ENCODE measurements around the gene LRP5.
A peak's percentile ranks its signal among the peaks of the same experiment; 100 is the strongest.
"Not testable (repeated sequence)": the region's sequence is repeated elsewhere in the genome, so short reads cannot be mapped to it uniquely, and the experiment has no call there.

Gene LRP5

DNA sequence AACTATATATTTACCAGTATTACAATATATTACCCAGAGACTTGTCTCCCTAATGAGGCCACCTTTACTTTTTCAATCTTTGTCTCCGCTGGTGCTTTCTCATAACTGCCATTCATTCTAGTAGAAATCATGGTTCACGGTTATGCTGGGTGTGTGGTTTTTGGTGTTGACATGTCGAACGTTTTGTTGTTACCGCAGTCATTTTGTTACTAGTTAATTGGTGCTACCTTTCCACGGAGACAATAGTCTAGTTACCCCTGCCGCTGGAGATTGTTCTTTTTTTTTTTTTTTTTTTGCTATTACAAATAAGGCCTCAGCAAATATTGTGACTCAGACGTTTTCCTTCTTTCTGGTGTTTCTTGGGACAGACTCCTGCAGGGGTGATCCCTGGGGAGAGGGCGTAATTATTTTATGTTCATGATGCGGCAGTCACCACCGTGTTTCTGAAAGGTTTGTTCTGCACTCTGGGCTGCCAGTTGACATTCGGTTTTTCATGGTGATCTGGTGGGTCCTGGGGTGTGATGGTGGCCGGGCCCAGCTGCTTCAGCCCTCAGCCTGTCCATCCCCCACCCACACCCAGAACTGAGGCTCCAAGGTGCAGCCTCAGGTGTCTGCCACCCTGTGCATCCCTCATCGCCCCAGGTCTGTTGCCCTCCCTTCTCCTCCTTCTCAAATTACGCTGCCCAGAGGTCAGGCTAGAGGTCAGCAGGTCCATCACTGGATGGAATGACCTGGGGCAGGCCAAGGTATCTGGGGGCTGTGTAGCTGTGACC, 28.6 kb downstream of the LRP5 start:
- Mint-ChIP-seq H3K36me3 (no peaks in the 10 kb centered on the region), H3K9me3 (no peaks in the 10 kb centered on the region), H3K4me1 (peaks cover 51% of the 10 kb centered on the region), H3K27ac (peak overlapping the region; percentile 1), H3K4me3 (no peak overlapping the region)
- peak; percentile 88 for ATAC-seq
- peak in 1 of 2 donors; percentile 62 for DNase-seq (ENCODE audit: low spot score in 2 of 2)

- Mint-ChIP-seq H3K4me1 (peaks cover 46% of the 10 kb centered on the region), H3K9me3 (no peaks in the 10 kb centered on the region), H3K4me3 (no peak overlapping the region), H3K27ac (peak overlapping the region; percentile 1), H3K36me3 (no peaks in the 10 kb centered on the region)
- ATAC-seq, result no peak
- no peak for DNase-seq (ENCODE audit: low spot score in 2 of 2)
Measured at GRCh38 chr11:68341557-68342458, 29.4 kb downstream of the LRP5 start.

- H3K27ac Mint-ChIP-seq, result no peak overlapping the region
- no peak for DNase-seq (ENCODE audit: low spot score in 2 of 2)
- no peak overlapping the region for H3K4me3 Mint-ChIP-seq
- H3K4me1 Mint-ChIP-seq, result peaks cover 38% of the 10 kb centered on the region
- H3K9me3 Mint-ChIP-seq, result no peaks in the 10 kb centered on the region
- ATAC-seq, result no peak
- no peaks in the 10 kb centered on the region for H3K36me3 Mint-ChIP-seq
Measured at GRCh38 chr11:68342459-68343158, 30.2 kb downstream of the LRP5 start.

DNA sequence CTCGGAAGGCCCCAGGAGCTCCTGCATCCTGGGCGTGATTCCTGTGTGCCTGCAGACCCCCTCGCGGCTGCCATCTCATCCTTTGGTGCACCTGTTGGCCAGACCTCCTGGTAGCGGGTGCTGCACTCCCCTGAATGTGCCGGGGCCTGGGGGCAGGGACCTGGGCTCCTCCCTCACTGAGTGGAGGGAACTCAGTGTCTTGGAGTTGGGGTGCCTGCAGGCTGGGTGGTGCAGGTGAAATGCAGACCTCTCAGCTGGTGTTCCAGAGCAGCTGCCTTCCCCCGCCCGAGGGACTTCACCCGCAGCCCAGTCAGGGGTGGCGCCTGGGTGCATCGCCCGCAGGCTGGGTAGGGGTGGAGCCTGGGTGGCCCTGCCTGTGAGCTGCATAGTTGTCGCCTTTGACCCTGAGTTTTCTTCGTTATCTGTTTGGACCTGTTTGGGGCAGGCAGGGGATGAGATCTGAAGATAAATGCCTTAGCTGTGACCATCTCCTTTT, 31.4 kb downstream of the LRP5 start:
- no peak for DNase-seq (ENCODE audit: low spot score in 2 of 2)
- Mint-ChIP-seq H3K4me1 (peaks cover 28% of the 10 kb centered on the region), H3K36me3 (no peaks in the 10 kb centered on the region), H3K9me3 (no peaks in the 10 kb centered on the region), H3K27ac (no peak overlapping the region), H3K4me3 (no peak overlapping the region)
- ATAC-seq, result no peak

DNA sequence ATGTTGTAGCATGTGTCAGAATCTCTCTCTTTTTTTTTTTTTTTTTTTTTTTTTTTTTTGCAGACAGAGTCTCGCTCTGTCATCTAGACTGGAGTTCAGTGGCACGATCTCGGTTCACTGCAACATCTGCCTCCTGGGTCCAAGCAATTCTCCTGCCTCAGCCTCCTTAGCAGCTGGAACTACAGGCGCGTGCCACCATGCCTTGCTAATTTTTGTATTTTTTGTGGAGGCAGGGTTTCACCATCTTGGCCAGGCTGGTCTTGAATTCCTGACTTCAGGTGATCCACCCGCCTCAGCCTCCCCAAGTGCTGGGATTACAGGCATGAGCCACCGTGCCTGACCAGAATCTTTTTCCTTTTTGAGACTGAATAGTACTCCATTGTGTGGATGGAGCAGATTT, 32.4 kb downstream of the LRP5 start:
- H3K27ac Mint-ChIP-seq; H3K36me3 Mint-ChIP-seq; H3K4me3 Mint-ChIP-seq; DNase-seq (ENCODE audit: low spot score in 2 of 2); H3K9me3 Mint-ChIP-seq; ATAC-seq: not testable (repeated sequence)
- H3K4me1 Mint-ChIP-seq, result peaks cover 24% of the 10 kb centered on the region

- ATAC-seq, result no peak
- Mint-ChIP-seq H3K4me3 (no peak overlapping the region), H3K9me3 (no peaks in the 10 kb centered on the region), H3K27ac (no peak overlapping the region), H3K4me1 (peaks cover 13% of the 10 kb centered on the region), H3K36me3 (no peaks in the 10 kb centered on the region)
- no peak for DNase-seq (ENCODE audit: low spot score in 2 of 2)
Measured at GRCh38 chr11:68345776-68346461, 33.5 kb downstream of the LRP5 start.

DNA sequence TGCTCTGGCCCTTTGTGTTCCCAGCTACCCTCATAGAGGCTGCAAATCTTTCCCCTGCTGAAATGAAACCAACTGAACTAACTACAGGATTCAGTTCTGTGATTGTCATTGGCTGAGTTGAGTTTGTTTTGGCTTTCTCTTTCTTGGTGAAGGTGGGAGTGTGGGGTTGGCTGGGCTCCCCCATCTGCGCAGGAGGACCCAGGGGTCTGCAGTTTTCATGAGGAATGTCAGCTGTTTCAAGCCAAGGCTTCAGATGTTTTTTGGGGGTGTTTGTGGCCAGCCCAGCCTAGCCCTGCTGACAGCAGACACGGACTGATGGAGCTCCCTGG, 34.0 kb downstream of the LRP5 start:
- ATAC-seq, result no peak
- peak overlapping the region; percentile 57 for H3K27ac Mint-ChIP-seq
- H3K4me3 Mint-ChIP-seq, result no peak overlapping the region
- no peaks in the 10 kb centered on the region for H3K9me3 Mint-ChIP-seq
- peaks cover 8% of the 10 kb centered on the region for H3K4me1 Mint-ChIP-seq
- no peak for DNase-seq (ENCODE audit: low spot score in 2 of 2)
- no peaks in the 10 kb centered on the region for H3K36me3 Mint-ChIP-seq

- Mint-ChIP-seq H3K4me1 (no peaks in the 10 kb centered on the region), H3K27ac (peak overlapping the region; percentile 57), H3K4me3 (no peak overlapping the region), H3K9me3 (no peaks in the 10 kb centered on the region), H3K36me3 (no peaks in the 10 kb centered on the region)
- DNase-seq (ENCODE audit: low spot score in 2 of 2) (no peak), ATAC-seq (no peak)
Measured at GRCh38 chr11:68347345-68347744, 35.0 kb downstream of the LRP5 start.

- H3K4me3 Mint-ChIP-seq, result no peak overlapping the region
- H3K9me3 Mint-ChIP-seq, result no peaks in the 10 kb centered on the region
- no peaks in the 10 kb centered on the region for H3K36me3 Mint-ChIP-seq
- no peaks in the 10 kb centered on the region for H3K4me1 Mint-ChIP-seq
- DNase-seq (ENCODE audit: low spot score in 2 of 2) (no peak), ATAC-seq (no peak)
- H3K27ac Mint-ChIP-seq, result no peak overlapping the region
Measured at GRCh38 chr11:68347841-68348240, 35.5 kb downstream of the LRP5 start.

DNA sequence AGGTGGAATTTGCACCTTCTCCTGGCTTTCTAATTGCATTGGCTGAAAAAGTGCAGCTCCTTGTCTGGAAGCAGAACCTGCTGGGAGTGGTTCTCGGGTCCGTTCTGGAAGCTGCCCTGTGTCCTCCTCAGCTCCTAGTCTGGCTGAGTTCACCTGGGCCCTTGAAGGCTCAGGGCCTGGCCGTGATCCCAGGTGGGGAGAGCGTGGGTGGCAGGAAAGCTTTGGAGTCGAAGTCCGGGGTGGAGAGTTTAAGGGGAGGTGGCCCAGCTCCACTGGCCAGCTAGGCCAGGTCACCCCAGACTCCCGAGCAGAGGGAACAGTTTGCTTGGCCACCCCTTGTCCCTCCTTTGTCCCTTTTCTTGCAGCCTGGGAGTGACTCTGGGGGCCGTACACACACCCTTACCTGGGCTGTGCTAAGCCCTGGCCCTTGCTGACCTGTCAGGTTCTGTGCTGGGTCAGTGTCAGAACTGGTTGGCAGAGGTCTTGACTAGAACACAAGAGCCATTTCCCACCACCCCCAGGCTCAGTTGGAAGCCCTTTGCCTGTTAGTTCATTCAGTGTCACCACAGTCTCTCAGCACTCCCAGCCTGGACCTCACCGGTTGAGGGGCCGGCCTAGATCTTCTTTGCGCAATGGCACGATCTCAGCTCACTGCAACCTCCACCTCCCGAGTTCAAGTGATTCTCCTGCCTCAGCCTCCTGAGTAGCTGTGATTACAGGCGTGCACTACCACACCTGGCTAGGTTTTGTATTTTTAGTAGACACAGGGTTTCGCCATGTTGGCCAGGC, 37.3 kb downstream of the LRP5 start:
- no peak overlapping the region for H3K27ac Mint-ChIP-seq
- no peaks in the 10 kb centered on the region for H3K9me3 Mint-ChIP-seq

DNA sequence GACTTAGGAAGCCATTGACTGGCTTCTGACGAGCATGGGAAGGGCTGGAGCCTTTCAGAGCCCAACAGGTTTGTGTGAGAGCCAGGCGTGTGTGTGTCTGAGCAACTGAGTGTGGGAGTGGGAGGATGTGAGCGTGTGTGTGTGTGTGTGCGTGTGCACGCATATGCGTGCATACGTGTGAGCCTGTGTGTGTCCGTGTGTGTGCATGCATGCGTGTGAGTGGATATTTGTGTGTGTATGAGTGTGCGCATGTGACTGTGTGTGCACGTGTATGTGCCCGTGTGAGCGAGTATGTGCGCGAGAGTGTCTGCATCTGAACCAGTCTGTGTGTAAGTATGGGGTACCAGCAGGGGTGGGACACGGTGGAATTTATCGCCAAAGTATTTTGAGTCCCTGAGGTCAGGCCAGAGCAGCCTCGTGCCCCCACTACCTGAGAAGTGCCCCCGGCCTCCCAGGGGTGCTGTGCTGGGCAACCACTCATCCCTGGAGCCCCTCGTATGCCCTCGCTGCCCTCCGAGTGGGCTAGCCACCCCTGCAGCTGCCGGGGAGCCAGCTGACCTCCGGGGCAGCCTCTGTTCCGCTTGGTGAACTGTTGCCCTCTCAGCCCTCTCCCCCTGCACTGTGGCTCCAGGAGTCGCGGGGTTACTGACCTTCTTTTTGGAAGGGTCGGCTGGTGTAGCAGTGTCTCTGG, 38.5 kb downstream of the LRP5 start:
- no peak overlapping the region for H3K4me3 Mint-ChIP-seq
- no peak for DNase-seq (ENCODE audit: low spot score in 2 of 2)
- H3K27ac Mint-ChIP-seq, result no peak overlapping the region
- no peaks in the 10 kb centered on the region for H3K36me3 Mint-ChIP-seq
- no peak for ATAC-seq
- H3K4me1 Mint-ChIP-seq, result no peaks in the 10 kb centered on the region
- no peaks in the 10 kb centered on the region for H3K9me3 Mint-ChIP-seq

More for the DNA sequence above, 37.3 kb downstream of the LRP5 start:
- ATAC-seq (no peak), DNase-seq (ENCODE audit: low spot score in 2 of 2) (no peak)
- Mint-ChIP-seq H3K36me3 (no peaks in the 10 kb centered on the region), H3K4me1 (no peaks in the 10 kb centered on the region), H3K4me3 (no peak overlapping the region)

GRCh38 chr11:68351450-68352275, 39.3 kb downstream of the LRP5 start:
- H3K4me3 Mint-ChIP-seq, result no peak overlapping the region
- H3K36me3 Mint-ChIP-seq, result no peaks in the 10 kb centered on the region
- H3K27ac Mint-ChIP-seq, result no peak overlapping the region
- no peaks in the 10 kb centered on the region for H3K9me3 Mint-ChIP-seq
- ATAC-seq (no peak), DNase-seq (ENCODE audit: low spot score in 2 of 2) (no peak)
- no peaks in the 10 kb centered on the region for H3K4me1 Mint-ChIP-seq

- no peak overlapping the region for H3K4me3 Mint-ChIP-seq
- DNase-seq (ENCODE audit: low spot score in 2 of 2) (no peak), ATAC-seq (no peak)
Measured at GRCh38 chr11:68352591-68352990, 40.2 kb downstream of the LRP5 start.

More at GRCh38 chr11:68352591-68352990, 40.2 kb downstream of the LRP5 start:
- no peak overlapping the region for H3K27ac Mint-ChIP-seq
- H3K9me3 Mint-ChIP-seq, result no peaks in the 10 kb centered on the region
- no peaks in the 10 kb centered on the region for H3K4me1 Mint-ChIP-seq
- no peaks in the 10 kb centered on the region for H3K36me3 Mint-ChIP-seq

All from stimulated activated effector memory CD8-positive, alpha-beta T cell treated with anti-CD3 and anti-CD28 coated beads, Interleukin-12 subunit alpha, Interleukin-12 subunit beta, amount 100 ng/mL, for 72 hours (primary cell).